GM18499 (cell line): ENCODE data around the gene PPP1R13L.
"Not testable (repeated sequence)": the region's sequence is repeated elsewhere in the genome, so short reads cannot be mapped to it uniquely, and the experiment has no call there.

Experiments
- ATAC-seq: cut with Tn5 transposase; IDR thresholded peaks from one replicate; pipeline ENCODE4 v1.9.1; 2021; ENCODE audit warnings: moderate number of reproducible peaks; ENCODE audit not compliant: insufficient read depth, unreplicated experiment

The PPP1R13L gene

GRCh38 chr19:45408121-45408520 is 3.3 kb upstream of the PPP1R13L start:
- no peak for ATAC-seq

GRCh38 chr19:45407585-45407984 is 2.7 kb upstream of the PPP1R13L start:
- not testable (repeated sequence) for ATAC-seq

- ATAC-seq, result no peak
These were observed 2.2 kb upstream of the PPP1R13L start for GRCh38 chr19:45407091-45407375.

- ATAC-seq, result peak; percentile 50
These were observed 1.6 kb upstream of the PPP1R13L start, which contains the start of gene POLR1G for GRCh38 chr19:45406226-45407090. Gene POLR1G (plus strand): TSS chr19:45406644. CDS start chr19:45406697, 53 bp downstream.

- ATAC-seq, result peak; percentile 29
These were observed 761 bp upstream of the PPP1R13L start for GRCh38 chr19:45405435-45406225.

- ATAC-seq, result no peak
These were observed 900 bp downstream of the PPP1R13L start for GRCh38 chr19:45403781-45404556.

DNA sequence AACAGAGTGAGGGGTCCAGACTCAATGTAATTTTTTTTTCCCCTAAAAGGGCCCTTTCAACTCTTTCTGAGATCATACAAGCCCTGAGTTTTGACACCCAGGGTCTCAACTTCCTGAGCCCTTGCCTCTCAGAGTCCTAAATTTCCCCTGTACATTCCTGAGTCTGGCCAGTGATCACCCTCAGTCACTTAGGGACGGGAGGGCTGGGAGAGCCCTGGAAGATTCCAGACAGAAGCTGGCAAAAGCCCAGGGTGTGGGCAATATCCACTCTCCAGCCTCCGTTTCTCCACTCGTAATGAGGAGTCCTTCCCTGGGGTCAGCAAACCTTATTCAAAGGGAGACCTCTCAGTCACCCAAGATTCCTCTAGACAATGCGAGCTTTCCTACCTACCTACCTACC is 1.6 kb downstream of the PPP1R13L start:
- ATAC-seq, result no peak

- no peak for ATAC-seq
These were observed 2.4 kb downstream of the PPP1R13L start for GRCh38 chr19:45402298-45403061.

DNA sequence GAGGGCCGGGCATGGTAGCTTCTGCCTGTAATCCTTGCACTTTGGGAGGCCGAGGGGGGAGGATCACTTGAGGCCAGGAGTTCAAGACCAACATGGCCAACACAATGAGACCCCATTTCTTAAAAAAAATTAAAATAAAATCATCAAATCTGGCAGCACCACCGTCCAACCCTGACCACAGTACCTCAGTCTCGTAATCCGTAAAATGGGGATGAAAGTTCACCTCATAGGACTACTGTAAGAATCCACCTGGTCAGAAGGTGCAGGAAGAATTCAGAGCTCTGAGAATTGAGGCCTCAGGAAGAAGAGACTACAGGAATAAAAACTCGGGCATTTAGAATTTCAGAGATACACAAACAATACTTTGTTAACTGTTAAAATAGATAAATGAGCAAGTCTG is 3.1 kb downstream of the PPP1R13L start:
- ATAC-seq, result no peak

- no peak for ATAC-seq
These were observed 4.7 kb downstream of the PPP1R13L start for GRCh38 chr19:45400192-45400591.

DNA sequence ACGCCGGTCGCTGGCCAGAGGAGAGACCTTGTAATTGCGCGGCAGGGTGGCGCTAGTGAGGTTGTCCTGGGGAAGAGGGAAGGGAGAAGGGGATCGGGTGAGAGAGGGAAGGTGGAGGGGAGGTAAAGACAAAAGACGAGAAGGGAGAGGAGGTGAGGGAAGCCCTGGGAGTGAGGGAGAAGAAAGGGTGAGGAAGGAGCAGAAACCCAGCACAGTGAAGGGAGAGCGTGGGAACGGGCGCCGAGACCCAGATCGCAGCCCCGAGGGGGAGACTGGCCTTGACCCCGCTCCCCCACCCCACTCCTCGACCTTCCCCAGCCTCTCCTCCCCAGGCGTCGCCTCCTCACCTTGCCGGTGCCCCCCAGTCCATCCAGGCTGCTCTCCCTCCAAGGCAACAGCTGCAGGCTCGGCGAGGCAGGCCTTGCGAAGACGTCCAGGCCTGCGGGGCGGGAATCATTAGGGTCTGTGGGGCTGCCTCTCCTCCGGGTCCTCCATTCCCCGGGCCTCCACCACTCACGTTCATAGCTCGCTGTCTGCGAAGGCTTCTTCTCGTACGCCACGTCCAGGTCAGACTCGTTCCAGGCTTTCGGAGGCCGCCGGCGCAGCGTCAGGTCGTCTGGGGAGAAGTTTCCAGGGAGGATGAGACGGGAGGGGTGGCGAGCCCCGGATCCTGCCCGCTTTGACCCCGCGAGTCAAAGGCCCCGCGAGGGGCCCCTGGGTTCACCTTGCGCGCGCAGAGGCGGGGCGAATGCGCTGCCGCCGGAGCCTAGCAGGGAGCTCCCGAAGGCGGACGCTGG is 8.8 kb downstream of the PPP1R13L start:
- ATAC-seq, result no peak

- no peak for ATAC-seq
These were observed 12.8 kb downstream of the PPP1R13L start for GRCh38 chr19:45391871-45392665.

GRCh38 chr19:45391346-45391745 is 13.5 kb downstream of the PPP1R13L start:
- no peak for ATAC-seq

GRCh38 chr19:45385392-45386221 is 19.3 kb downstream of the PPP1R13L start:
- no peak for ATAC-seq

DNA sequence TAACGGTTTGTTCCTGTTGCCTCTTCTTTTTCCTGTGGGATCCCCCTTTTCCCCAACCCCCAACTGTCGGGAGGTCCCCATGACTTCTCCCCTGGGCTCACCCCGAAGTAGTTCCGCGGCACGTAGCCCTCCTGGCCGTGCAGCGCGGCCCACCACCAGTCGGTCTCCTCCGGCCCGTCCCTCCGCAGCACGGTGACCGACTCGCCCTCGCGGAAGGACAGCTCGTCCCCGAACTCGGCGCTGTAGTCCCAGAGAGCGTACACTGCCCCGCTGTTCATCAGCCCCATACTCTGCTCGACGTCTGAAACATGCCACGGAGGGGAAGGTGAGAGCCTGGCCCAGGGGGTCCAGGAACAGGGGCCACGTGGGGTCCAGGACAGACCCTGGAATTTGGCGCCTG is 22.4 kb downstream of the PPP1R13L start:
- no peak for ATAC-seq

- ATAC-seq, result no peak
These were observed 24.8 kb downstream of the PPP1R13L start for GRCh38 chr19:45380107-45380506.

GRCh38 chr19:45376045-45376724 is 28.7 kb downstream of the PPP1R13L start:
- no peak for ATAC-seq
